ENCODE results near the gene KIAA1671. TPM values are rescaled to one million over a fixed set of nuclear protein-coding genes. Genes with fewer than 3 reads are reported as not detected.

KIAA1671 gene
- total RNA-seq, 2 experiments from 2014 or later = 7.3 to 7.4 TPM

DNA sequence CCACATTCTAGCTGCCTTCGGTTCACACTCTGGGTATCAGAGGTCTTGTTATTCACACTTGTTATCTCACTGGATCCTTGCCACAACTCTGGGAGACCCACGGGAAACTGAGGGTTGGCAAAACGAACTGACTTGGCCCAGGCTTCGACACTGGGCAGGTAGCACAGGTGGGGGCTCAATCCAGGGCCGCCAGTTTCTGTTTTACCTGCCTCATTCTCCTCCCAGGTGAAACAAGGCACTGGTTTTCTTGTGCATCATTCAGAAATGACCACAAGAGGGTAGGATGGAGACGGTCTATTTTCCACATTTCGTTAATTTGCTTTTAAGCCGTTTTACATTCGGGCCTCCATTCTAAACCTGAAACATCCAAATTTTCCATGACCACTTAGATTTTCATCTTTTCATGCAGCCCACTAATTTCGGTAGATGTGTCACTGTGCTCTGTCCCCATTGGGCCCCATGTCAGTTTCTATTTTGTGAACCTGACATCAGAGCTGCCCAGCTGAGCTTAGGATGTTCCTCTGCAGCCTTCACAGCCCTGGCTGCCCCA, 108.1 kb downstream of the KIAA1671 start:
- intact Hi-C loops (cut with micrococcal nuclease) = loop anchor here (1.0 to 10.0 kb wide), 8 partner anchors 8 to 786 kb away; partner anchors contain the start of genes GRK3 and SPECC1L
- Mint-ChIP-seq H3K4me3 (peak overlapping the region; percentile 41), H3K4me1 (ENCODE audit: low read depth) (peaks cover 67% of the 10 kb centered on the region), H3K36me3 (ENCODE audit: low read depth) (no peaks in the 10 kb centered on the region), H3K27ac (peak overlapping the region; percentile 88), H3K9me3 (no peaks in the 10 kb centered on the region), H3K27me3 (ENCODE audit: low read depth) (no peaks in the 10 kb centered on the region)
- peak; percentile 83 for DNase-seq
- CTCF ChIA-PET = interaction anchor here (1.1 to 2.7 kb wide), 11 partner anchors 9 to 141 kb away, joined by 3 to 21 read pairs (median 5); no protein-coding TSS in a partner anchor

DNA sequence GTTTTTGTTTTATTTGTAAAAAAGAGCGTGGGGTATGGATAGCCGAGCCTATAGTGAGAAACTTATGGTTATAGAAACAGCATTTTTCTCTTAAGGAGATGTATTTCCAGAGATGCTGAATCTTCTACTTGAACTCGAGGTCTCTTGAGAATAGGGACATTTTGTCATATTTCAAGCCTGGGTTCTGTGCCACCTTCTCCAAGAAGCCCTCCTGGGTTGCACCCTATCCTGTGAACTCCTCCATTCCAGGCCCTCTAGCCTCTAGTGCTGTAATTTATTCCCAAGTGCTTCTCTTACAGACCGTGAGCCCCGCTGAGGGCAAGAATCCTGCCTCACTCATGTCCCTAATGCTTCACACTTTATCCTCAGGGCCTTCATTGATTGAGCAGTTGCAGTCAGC, 108.6 kb downstream of the KIAA1671 start:
- peaks cover 69% of the 10 kb centered on the region for H3K4me1 Mint-ChIP-seq (ENCODE audit: low read depth)
- H3K36me3 Mint-ChIP-seq (ENCODE audit: low read depth) = no peaks in the 10 kb centered on the region
- DNase-seq = no peak
- CTCF ChIA-PET = interaction anchor here (1.1 to 2.7 kb wide), 9 partner anchors 8 to 140 kb away, joined by 3 to 12 read pairs (median 5); no protein-coding TSS in a partner anchor
- H3K27me3 Mint-ChIP-seq (ENCODE audit: low read depth) = no peaks in the 10 kb centered on the region
- intact Hi-C loops (cut with micrococcal nuclease) = loop anchor here (10.0 kb wide), 3 partner anchors 504 to 786 kb away; partner anchors contain the start of genes GRK3 and SPECC1L
- peak overlapping the region; percentile 41 for H3K4me3 Mint-ChIP-seq
- peak overlapping the region; percentile 88 for H3K27ac Mint-ChIP-seq
- H3K9me3 Mint-ChIP-seq = no peaks in the 10 kb centered on the region

DNA sequence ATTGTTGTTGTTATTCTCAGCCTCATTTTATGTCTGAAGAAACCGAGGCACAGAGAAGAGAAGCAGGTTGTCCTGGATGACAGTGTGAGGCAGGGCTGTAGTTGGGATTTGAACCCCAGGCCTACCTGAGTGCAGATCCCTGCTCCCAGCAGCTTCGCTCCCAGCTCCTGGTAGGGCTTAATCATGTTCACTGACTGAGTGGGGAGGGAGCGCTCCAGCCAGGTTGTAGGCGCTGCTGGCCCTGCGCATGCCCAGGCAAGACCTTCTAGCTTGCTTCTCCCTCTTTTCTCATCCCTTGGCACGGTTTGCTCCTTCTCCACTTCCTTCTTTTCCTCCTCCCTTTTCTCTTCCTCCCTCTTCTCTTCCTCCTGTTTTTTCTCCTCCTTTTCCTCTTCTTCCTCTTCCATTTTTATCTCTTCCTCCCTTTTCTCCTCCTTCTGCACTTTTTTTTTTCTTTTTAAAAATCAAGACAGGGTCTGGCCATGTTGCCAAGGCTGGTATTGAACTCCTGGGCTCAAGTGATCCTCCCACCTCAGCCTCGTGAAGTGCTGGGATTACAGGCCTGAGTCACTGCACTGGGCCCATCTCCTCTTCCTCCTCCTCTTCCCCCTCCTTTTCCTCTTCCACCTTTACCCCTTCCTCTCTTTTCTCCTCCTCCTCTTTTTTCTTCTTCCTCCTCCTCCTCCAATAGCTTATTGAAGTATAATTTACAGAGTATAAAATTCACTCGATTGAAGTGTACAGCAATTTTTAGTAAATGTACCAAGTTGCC, 109.3 kb downstream of the KIAA1671 start:
- intact Hi-C loops (cut with micrococcal nuclease) = loop anchor here (1.0 to 10.0 kb wide), 4 partner anchors 15 to 787 kb away; partner anchors contain the start of genes GRK3 and SPECC1L
- Mint-ChIP-seq H3K27me3 (ENCODE audit: low read depth) (no peaks in the 10 kb centered on the region), H3K4me3 (peak overlapping the region; percentile 66), H3K9me3 (no peaks in the 10 kb centered on the region), H3K4me1 (ENCODE audit: low read depth) (peaks cover 74% of the 10 kb centered on the region), H3K27ac (peak overlapping the region; percentile 88), H3K36me3 (ENCODE audit: low read depth) (no peaks in the 10 kb centered on the region)
- DNase-seq = peak; percentile 38
- CTCF ChIA-PET = interaction anchor here (1.3 to 2.2 kb wide), 4 partner anchors 11 to 112 kb away, joined by 4 to 6 read pairs (median 5); no protein-coding TSS in a partner anchor

DNA sequence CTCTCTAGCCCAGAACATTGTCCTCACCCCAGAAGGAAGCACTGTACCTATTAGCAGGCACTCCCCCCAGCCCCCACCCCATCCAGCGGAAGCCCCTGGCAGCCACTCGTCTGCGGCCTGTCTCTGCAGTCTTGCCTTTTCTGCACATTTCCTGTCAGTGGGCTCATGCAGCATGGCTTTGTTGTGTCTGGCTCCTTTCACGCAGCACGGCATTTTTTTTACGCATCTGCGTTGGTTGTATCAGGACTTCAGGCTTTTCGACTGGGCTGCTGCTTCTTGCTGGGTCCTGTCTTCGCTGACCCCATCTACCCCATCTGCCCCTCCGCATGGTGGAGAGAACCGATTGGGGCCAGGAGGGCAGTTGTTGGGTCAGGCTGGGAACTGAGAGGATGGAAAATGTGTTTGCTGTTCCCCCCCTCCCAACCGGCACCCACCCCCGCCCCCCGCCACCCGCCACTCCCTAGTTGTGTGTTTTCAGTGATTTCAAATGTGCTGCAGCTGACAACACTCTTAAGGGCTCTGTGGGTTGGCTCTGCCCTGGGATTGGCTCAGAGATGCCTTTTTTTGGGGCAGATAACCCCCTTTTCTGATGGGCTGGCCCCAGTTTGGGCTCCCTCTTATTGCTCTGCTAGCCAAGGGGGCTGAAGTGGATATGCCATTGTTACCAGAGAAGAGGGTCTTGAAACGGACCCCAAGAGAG, 110.0 kb downstream of the KIAA1671 start:
- DNase-seq = peak; percentile 83
- Mint-ChIP-seq H3K27me3 (ENCODE audit: low read depth) (no peaks in the 10 kb centered on the region), H3K4me1 (ENCODE audit: low read depth) (peaks cover 75% of the 10 kb centered on the region), H3K36me3 (ENCODE audit: low read depth) (no peaks in the 10 kb centered on the region), H3K4me3 (peak overlapping the region; percentile 66), H3K9me3 (no peaks in the 10 kb centered on the region), H3K27ac (peak overlapping the region; percentile 88)
- intact Hi-C loops (cut with micrococcal nuclease) = loop anchor here (1.0 to 10.0 kb wide), 4 partner anchors 14 to 788 kb away; partner anchors contain the start of genes GRK3 and SPECC1L
- CTCF ChIA-PET = interaction anchor here (1.3 to 2.2 kb wide), 3 partner anchors 12 to 111 kb away, joined by 5 to 6 read pairs (median 5); no protein-coding TSS in a partner anchor

DNA sequence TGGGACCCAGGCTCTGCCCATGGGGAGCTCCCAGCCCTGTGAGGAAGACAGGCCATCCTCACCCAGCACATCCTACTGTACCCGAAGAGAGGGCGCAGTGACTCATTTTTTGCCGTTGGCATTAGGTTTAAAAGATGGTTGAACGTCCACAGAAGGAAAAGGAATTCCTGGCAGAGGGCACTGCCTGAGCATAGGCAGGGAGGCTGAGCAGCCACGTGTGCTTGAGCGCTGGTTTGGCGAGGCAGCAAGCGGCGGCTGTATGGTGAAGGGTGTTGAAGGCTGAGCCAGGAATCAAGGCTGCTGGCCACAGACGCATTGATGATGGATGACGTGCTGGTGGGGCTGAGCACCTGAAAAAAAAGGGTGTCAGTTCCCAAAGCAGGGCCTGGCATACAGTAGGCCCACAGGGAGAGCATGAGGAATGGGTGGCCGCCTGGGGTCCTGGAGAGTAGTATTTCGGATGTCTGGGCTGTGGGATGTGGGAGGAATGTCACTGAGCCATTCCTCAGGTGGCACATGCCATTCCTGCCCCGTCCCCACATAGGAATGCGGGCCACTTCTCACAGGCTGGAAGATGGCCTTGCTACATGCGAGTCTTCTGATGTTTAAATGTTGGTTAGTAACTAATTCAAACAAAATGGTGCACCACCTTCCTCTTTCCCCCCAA, 112.5 kb downstream of the KIAA1671 start:
- intact Hi-C loops (cut with micrococcal nuclease) = loop anchor here (5.0 to 10.0 kb wide), 5 partner anchors 337 to 790 kb away; partner anchors contain the start of genes ADORA2A, GRK3 and SPECC1L
- peak overlapping the region; percentile 50 for H3K27ac Mint-ChIP-seq
- DNase-seq = no peak
- no peaks in the 10 kb centered on the region for H3K9me3 Mint-ChIP-seq
- H3K27me3 Mint-ChIP-seq (ENCODE audit: low read depth) = no peaks in the 10 kb centered on the region
- no peaks in the 10 kb centered on the region for H3K36me3 Mint-ChIP-seq (ENCODE audit: low read depth)
- CTCF ChIA-PET = interaction anchor here (0.6 kb wide), 1 partner anchor 64 kb away, joined by 3 read pairs; no protein-coding TSS in a partner anchor
- H3K4me1 Mint-ChIP-seq (ENCODE audit: low read depth) = peaks cover 85% of the 10 kb centered on the region
- H3K4me3 Mint-ChIP-seq = no peak overlapping the region

DNA sequence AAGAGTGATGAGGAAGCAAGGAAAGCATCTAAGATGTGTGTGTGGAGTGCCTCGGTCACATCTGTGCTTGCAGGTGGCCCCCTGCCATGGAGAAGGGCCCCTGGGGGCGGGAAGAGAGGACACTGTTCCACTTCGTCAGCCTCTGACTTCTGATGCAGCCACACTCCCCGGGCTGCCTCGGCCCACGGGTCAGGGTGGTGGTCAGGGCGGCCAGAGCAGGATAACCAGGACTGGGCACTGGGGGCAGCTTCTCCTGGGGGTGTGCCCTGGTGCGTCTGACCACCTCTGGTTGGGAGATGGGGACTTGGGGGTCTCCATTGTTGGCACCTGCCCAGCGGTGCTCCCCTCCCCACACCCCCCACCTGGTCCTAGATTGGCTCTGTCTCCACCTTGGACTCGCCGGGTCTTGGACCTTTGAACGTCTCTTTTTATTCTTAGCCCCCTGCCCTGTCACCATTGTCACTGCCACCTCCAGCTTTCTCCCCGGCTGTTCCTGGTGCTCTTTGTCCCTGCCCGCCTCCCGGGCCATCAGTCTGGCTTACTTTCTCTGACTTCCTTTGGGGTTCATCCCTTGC, 114.4 kb downstream of the KIAA1671 start:
- Mint-ChIP-seq H3K27me3 (ENCODE audit: low read depth) (no peaks in the 10 kb centered on the region), H3K4me1 (ENCODE audit: low read depth) (peaks cover 85% of the 10 kb centered on the region), H3K4me3 (no peak overlapping the region), H3K27ac (peak overlapping the region; percentile 90), H3K36me3 (ENCODE audit: low read depth) (no peaks in the 10 kb centered on the region), H3K9me3 (no peaks in the 10 kb centered on the region)
- intact Hi-C loops (cut with micrococcal nuclease) = loop anchor here (5.0 to 10.0 kb wide), 5 partner anchors 335 to 792 kb away; partner anchors contain the start of genes ADORA2A, GRK3 and SPECC1L
- no peak for DNase-seq
- CTCF ChIA-PET = interaction anchor here (4.3 kb wide), 1 partner anchor 14 kb away, joined by 21 read pairs; no protein-coding TSS in a partner anchor

DNA sequence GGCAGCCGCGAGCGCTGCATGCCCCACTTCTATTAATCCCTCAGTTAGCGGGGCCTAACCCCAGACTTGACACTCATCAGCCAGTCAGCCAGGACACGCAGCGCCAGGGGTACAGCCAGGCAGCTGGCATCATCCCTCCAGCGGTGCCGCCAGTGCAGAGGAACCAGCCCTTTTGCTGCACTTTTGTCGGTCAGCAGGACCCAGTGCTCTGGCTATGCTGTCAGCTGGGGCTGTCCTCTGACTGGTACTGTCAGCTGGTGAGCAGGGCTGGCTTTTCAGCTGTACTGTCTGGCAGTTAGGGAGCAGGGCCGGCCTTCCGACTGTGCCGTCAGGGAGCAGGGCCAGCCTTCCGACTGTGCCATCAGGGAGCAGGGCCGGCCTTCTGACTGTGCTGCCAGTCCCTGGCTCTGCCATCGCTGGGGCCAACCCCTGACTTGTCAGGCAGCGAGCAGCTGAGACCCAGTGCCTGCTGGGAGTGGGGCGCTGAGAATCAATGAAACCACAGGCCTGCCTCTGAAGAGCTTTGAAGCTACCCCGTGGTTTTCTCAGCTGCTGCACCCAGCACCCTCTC, 115.4 kb downstream of the KIAA1671 start:
- CTCF ChIA-PET = interaction anchor here (0.6 to 4.3 kb wide), 8 partner anchors 8 to 498 kb away, joined by 3 to 21 read pairs (median 8); no protein-coding TSS in a partner anchor
- Mint-ChIP-seq H3K4me1 (ENCODE audit: low read depth) (peaks cover 85% of the 10 kb centered on the region), H3K4me3 (peak overlapping the region; percentile 79)

DNA sequence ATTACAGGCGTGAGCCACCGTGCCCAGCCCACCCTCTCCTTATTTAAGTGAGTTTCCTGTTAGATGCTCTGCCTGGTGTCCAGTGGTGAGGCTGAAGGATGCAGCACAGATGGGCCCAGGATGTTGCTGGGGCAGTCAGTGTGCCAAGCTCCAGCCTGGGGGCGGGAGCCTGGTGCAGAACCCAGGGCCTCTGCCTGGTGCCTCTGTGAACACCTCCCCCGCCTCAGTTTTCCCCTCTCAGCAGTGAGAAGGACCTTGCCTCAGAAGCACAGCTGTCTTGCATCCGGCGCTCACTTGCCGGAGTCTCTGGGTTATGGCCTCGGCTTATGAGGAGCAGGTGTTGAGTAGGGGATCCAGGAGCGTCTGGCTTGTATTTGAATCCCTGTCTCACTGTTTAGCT, 116.2 kb downstream of the KIAA1671 start:
- peak; percentile 80 for DNase-seq
- no peaks in the 10 kb centered on the region for H3K27me3 Mint-ChIP-seq (ENCODE audit: low read depth)
- CTCF ChIA-PET = interaction anchor here (0.6 to 4.3 kb wide), 8 partner anchors 9 to 498 kb away, joined by 3 to 21 read pairs (median 8); no protein-coding TSS in a partner anchor
- intact Hi-C loops (cut with micrococcal nuclease) = loop anchor here (1.0 to 10.0 kb wide), 8 partner anchors 8 to 794 kb away; partner anchors contain the start of genes ADORA2A, GRK3 and SPECC1L
- peak overlapping the region; percentile 79 for H3K4me3 Mint-ChIP-seq
- H3K36me3 Mint-ChIP-seq (ENCODE audit: low read depth) = peaks cover 2% of the 10 kb centered on the region
- H3K4me1 Mint-ChIP-seq (ENCODE audit: low read depth) = peaks cover 82% of the 10 kb centered on the region
- H3K9me3 Mint-ChIP-seq = no peaks in the 10 kb centered on the region
- H3K27ac Mint-ChIP-seq = peak overlapping the region; percentile 90

More for the DNA sequence above, 115.4 kb downstream of the KIAA1671 start:
- Mint-ChIP-seq H3K27me3 (ENCODE audit: low read depth) (no peaks in the 10 kb centered on the region), H3K36me3 (ENCODE audit: low read depth) (peaks cover 2% of the 10 kb centered on the region), H3K27ac (peak overlapping the region; percentile 90), H3K9me3 (no peaks in the 10 kb centered on the region)
- DNase-seq = peak; percentile 91
- intact Hi-C loops (cut with micrococcal nuclease) = loop anchor here (1.0 to 10.0 kb wide), 8 partner anchors 8 to 793 kb away; partner anchors contain the start of genes ADORA2A, GRK3 and SPECC1L

DNA sequence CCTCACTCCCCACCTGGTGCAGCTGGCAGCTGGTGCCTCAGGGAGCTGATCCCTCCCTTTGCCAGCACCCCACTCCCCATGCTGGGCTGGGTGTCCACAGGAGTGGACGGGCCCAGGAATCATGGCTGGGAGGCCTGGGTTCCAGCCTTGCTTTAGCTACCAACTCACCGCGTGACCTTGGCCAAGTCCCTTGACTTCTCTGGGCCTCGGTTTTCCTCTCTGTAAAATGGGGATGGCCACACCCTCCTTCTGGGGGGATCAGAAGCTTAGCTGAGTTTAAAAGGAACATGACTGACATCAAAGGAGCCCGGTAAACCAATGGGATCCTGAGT, 116.9 kb downstream of the KIAA1671 start:
- H3K27me3 Mint-ChIP-seq (ENCODE audit: low read depth) = no peaks in the 10 kb centered on the region
- no peaks in the 10 kb centered on the region for H3K9me3 Mint-ChIP-seq
- CTCF ChIA-PET = interaction anchor here (1.1 to 4.3 kb wide), 6 partner anchors 8 to 497 kb away, joined by 3 to 21 read pairs (median 10); no protein-coding TSS in a partner anchor
- peak overlapping the region; percentile 90 for H3K27ac Mint-ChIP-seq
- peaks cover 81% of the 10 kb centered on the region for H3K4me1 Mint-ChIP-seq (ENCODE audit: low read depth)
- DNase-seq = no peak
- peaks cover 2% of the 10 kb centered on the region for H3K36me3 Mint-ChIP-seq (ENCODE audit: low read depth)
- peak overlapping the region; percentile 79 for H3K4me3 Mint-ChIP-seq
- intact Hi-C loops (cut with micrococcal nuclease) = loop anchor here (2.0 to 10.0 kb wide), 6 partner anchors 41 to 795 kb away; partner anchors contain the start of genes ADORA2A, GRK3 and SPECC1L

DNA sequence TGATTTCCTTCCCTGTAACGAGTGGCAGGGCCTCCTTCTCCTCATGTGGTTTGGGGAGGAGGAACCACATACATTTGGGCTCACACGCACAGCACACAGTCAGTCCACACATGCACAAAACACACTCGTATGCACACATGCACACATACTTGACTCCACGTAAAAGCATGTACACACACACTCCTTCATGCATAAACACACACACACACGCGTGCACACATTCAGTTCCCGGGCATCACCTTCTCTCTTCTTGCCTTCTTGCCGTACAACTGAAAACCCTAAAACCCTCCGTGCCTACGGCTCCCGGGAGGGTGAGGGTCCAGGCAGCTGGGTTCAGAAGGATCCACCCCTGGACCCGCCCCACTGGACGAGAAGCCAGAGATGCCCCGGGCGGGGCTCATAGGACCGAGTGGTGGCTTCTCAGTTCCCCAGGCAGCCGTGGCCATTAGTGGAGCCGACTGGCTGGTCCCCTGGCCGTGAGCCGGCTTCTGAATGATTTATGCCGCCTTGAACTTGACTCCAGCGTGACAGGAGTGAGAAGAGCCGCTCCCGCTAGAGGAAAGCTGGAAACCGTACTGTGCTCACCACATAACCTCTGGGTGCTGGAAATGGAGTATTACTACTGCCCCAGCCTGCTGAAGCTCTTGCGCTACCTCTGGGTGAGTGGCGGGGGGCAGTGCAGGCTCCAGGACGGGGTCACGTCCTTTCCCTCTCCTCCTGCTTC, 117.4 kb downstream of the KIAA1671 start:
- peak overlapping the region; percentile 79 for H3K4me3 Mint-ChIP-seq
- H3K27me3 Mint-ChIP-seq (ENCODE audit: low read depth) = no peaks in the 10 kb centered on the region
- H3K4me1 Mint-ChIP-seq (ENCODE audit: low read depth) = peaks cover 80% of the 10 kb centered on the region

More for the DNA sequence above, 117.4 kb downstream of the KIAA1671 start:
- Mint-ChIP-seq H3K27ac (peak overlapping the region; percentile 90), H3K36me3 (ENCODE audit: low read depth) (peaks cover 2% of the 10 kb centered on the region), H3K9me3 (no peaks in the 10 kb centered on the region)
- CTCF ChIA-PET = interaction anchor here (1.1 to 4.3 kb wide), 5 partner anchors 10 to 496 kb away, joined by 3 to 21 read pairs (median 10); no protein-coding TSS in a partner anchor
- intact Hi-C loops (cut with micrococcal nuclease) = loop anchor here (2.0 to 10.0 kb wide), 6 partner anchors 41 to 795 kb away; partner anchors contain the start of genes ADORA2A, GRK3 and SPECC1L
- DNase-seq = peak; percentile 70

All from activated naive CD4-positive, alpha-beta T cell treated with anti-CD3 and anti-CD28 coated beads for 36 hours (primary cell).